Measurements from ENCODE around the gene P3H1. TPM values are rescaled to one million over a fixed set of nuclear protein-coding genes. Genes with fewer than 3 reads are reported as not detected.

The P3H1 gene
- total RNA-seq, 1 experiment from 2014 or later: 22.8 TPM

- Histone ChIP-seq H2AFZ (no peak overlapping the region), H3K27ac (no peak overlapping the region), H3K9me3 (ENCODE audit: insufficient read depth, low read depth) (no peaks in the 10 kb centered on the region), H3K4me3 (no peak overlapping the region), H4K20me1 (ENCODE audit: insufficient read depth) (no peaks in the 10 kb centered on the region), H3K79me2 (ENCODE audit: low read depth) (no peaks in the 10 kb centered on the region), H3F3A (ENCODE audit: insufficient read depth, low read depth) (no peaks in the 10 kb centered on the region), H3K9me2 (ENCODE audit: insufficient read depth) (no peaks in the 10 kb centered on the region), H3K27me3 (ENCODE audit: insufficient read depth, low read depth) (no peaks in the 10 kb centered on the region), H3K36me3 (ENCODE audit: low read depth) (no peaks in the 10 kb centered on the region), H3K4me2 (no peak overlapping the region), H3K4me1 (replicated peaks; ENCODE audit: insufficient read depth) (no peaks in the 10 kb centered on the region)
- ChIA-PET POLR2A (ENCODE audit: unreplicated experiment) (interaction anchor here (0.6 kb wide), 1 partner anchor 430 kb away, joined by 3 read pairs; no protein-coding TSS in a partner anchor), CTCF (interaction anchor here (0.6 kb wide), 1 partner anchor 20 kb away, joined by 3 read pairs; no protein-coding TSS in a partner anchor)
- no peak for DNase-seq
- TF ChIP-seq CTCF (conservative IDR thresholded peaks at IDR 0.05) (no peak), EZH2 (IDR thresholded peaks at IDR 0.05; ENCODE audit: low read depth) (no peak)
- no TSS peak for BruUV-seq (replicated peaks)
- intact Hi-C loops (cut with micrococcal nuclease; ENCODE audit: unreplicated experiment): no loop called here
These were observed 20.3 kb downstream of the P3H1 start for GRCh38 chr1:42746436-42747105.

GRCh38 chr1:42745851-42746250 lies 21.0 kb downstream of the P3H1 start:
- Histone ChIP-seq H3K36me3 (ENCODE audit: low read depth) (no peaks in the 10 kb centered on the region), H3F3A (ENCODE audit: insufficient read depth, low read depth) (no peaks in the 10 kb centered on the region), H3K9me2 (ENCODE audit: insufficient read depth) (no peaks in the 10 kb centered on the region), H4K20me1 (ENCODE audit: insufficient read depth) (no peaks in the 10 kb centered on the region), H2AFZ (no peak overlapping the region), H3K79me2 (ENCODE audit: low read depth) (no peaks in the 10 kb centered on the region), H3K4me3 (no peak overlapping the region), H3K27me3 (ENCODE audit: insufficient read depth, low read depth) (no peaks in the 10 kb centered on the region), H3K4me2 (no peak overlapping the region), H3K27ac (no peak overlapping the region), H3K9me3 (ENCODE audit: insufficient read depth, low read depth) (no peaks in the 10 kb centered on the region), H3K4me1 (replicated peaks; ENCODE audit: insufficient read depth) (no peaks in the 10 kb centered on the region)
- intact Hi-C loops (cut with micrococcal nuclease; ENCODE audit: unreplicated experiment): no loop called here
- CTCF ChIA-PET: no interaction called here
- BruUV-seq (replicated peaks): no TSS peak
- POLR2A ChIA-PET (ENCODE audit: unreplicated experiment): no interaction called here
- TF ChIP-seq CTCF (conservative IDR thresholded peaks at IDR 0.05) (no peak), EZH2 (IDR thresholded peaks at IDR 0.05; ENCODE audit: low read depth) (no peak)
- no peak for DNase-seq

GRCh38 chr1:42744148-42744413 lies 22.7 kb downstream of the P3H1 start:
- H3K4me2 ChIP-seq: no peak overlapping the region
- intact Hi-C loops (cut with micrococcal nuclease; ENCODE audit: unreplicated experiment): no loop called here
- no peaks in the 10 kb centered on the region for H3K9me2 ChIP-seq (ENCODE audit: insufficient read depth)
- H3F3A ChIP-seq (ENCODE audit: insufficient read depth, low read depth): no peaks in the 10 kb centered on the region
- no peak overlapping the region for H3K4me3 ChIP-seq
- no peaks in the 10 kb centered on the region for H3K36me3 ChIP-seq (ENCODE audit: low read depth)
- TF ChIP-seq CTCF (conservative IDR thresholded peaks at IDR 0.05): no peak
- no peak for TF ChIP-seq EZH2 (IDR thresholded peaks at IDR 0.05; ENCODE audit: low read depth)
- no peaks in the 10 kb centered on the region for H3K9me3 ChIP-seq (ENCODE audit: insufficient read depth, low read depth)
- no peaks in the 10 kb centered on the region for H4K20me1 ChIP-seq (ENCODE audit: insufficient read depth)
- POLR2A ChIA-PET (ENCODE audit: unreplicated experiment): no interaction called here
- H3K27me3 ChIP-seq (ENCODE audit: insufficient read depth, low read depth): no peaks in the 10 kb centered on the region
- no peak for DNase-seq
- no peak overlapping the region for H3K27ac ChIP-seq
- H3K4me1 ChIP-seq (replicated peaks; ENCODE audit: insufficient read depth): no peaks in the 10 kb centered on the region
- H2AFZ ChIP-seq: no peak overlapping the region
- BruUV-seq (replicated peaks): no TSS peak
- CTCF ChIA-PET: interaction anchor here (0.6 kb wide), 1 partner anchor 54 kb away, joined by 5 read pairs; no protein-coding TSS in a partner anchor
- no peaks in the 10 kb centered on the region for H3K79me2 ChIP-seq (ENCODE audit: low read depth)
